ENCODE measurements around the gene MAML1. TPM values are rescaled to one million over a fixed set of nuclear protein-coding genes. Genes with fewer than 3 reads are reported as not detected.
"Not testable (repeated sequence)": the region's sequence is repeated elsewhere in the genome, so short reads cannot be mapped to it uniquely, and the experiment has no call there.

The MAML1 gene
- total RNA-seq, 1 donor from 2014 or later = 20.4 TPM

- no peak for DNase-seq (ENCODE audit: low spot score)
These were observed 35.0 kb downstream of the MAML1 start for GRCh38 chr5:179767496-179768100.

- no peak for DNase-seq (ENCODE audit: low spot score)
These were observed 35.9 kb downstream of the MAML1 start for GRCh38 chr5:179768326-179769085.

DNA sequence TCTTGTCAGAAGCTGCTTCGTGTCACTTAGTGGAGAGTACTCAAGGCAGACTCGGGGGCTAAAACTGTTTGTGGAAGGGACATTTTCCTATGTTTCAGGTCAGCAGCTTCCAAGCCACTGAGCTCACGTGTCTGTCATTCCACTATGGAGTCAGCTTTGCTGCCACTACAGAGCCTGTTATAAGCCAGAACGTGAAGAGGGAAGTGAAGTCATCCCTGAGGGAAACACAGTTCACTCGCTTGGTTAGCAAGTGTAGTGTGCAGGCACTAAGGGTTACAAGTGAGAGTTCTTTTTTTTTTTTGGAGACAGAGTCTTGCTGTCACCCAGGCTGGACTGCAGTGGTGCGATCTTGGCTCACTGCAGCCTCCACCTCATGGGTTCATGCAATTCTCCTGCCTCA is 36.6 kb downstream of the MAML1 start:
- DNase-seq (ENCODE audit: low spot score) = no peak

- DNase-seq (ENCODE audit: low spot score) = no peak
These were observed 37.2 kb downstream of the MAML1 start for GRCh38 chr5:179769796-179770195.

GRCh38 chr5:179771311-179771895 is 38.8 kb downstream of the MAML1 start:
- no peak for DNase-seq (ENCODE audit: low spot score)

DNA sequence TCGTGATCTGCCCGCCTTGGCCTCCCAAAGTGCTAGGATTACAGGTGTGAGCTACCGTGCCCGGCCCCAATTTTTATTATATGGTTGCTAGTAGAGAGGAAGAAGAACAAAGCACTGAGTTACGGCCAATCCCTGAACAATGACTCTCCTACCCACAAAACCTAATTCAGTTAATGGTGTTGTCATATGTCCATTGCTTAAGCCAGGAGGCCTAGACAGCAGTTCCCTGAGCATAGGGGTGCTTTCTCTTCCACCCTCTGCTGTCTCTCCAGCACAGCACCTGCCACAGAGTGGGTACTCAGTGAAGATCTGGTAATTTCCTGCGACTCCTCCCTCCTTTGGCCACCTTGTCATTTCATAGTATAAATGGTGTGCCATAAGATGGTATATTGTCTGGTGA is 39.7 kb downstream of the MAML1 start:
- no peak for DNase-seq (ENCODE audit: low spot score)

- DNase-seq (ENCODE audit: low spot score) = no peak
These were observed 41.0 kb downstream of the MAML1 start for GRCh38 chr5:179773686-179774040.

GRCh38 chr5:179774442-179774841 is 41.8 kb downstream of the MAML1 start:
- no peak for DNase-seq (ENCODE audit: low spot score)

GRCh38 chr5:179776411-179776938 is 43.9 kb downstream of the MAML1 start:
- no peak for DNase-seq (ENCODE audit: low spot score)

DNA sequence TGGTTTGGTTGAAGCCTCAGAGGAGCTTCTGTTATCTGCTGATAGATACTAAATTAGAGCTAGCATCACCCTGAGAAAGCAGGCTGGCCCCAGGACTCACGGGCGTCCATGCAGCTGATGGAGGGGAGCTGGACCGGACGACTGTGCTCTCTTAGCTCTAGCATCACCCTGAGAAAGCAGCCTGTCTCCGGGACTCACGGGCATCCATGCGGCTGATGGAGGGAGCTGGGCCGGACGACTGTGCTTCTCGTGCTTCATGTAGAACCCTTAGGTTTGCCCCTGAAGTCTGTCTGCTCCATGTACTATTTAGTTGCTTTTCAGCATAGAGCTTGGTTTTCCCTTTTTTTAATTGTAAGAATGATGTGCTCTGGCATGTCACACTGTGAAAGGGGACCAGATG is 44.8 kb downstream of the MAML1 start:
- DNase-seq (ENCODE audit: low spot score) = no peak

GRCh38 chr5:179777909-179778308 is 45.3 kb downstream of the MAML1 start:
- no peak for DNase-seq (ENCODE audit: low spot score)

GRCh38 chr5:179778591-179778990 is 46.0 kb downstream of the MAML1 start:
- no peak for DNase-seq (ENCODE audit: low spot score)

DNA sequence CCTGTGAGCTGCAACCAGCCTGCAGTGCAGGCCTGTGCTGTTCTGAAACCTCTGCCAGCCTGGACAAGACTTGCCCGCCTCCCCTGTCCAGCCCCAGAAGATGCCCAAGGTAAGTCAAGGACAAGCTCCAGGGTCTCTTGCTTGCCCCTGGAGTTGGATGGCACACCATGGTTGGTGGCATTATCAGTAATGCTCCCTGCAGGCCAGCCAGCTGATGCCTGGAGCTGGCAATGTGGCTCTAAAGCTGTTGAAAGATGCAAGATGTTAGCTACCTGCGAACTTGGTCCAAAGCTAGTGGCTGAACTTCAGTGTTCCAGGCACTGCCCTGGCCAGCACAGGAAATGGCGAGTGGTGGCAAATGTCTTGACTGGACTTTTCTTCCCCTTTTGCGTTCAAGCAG is 47.2 kb downstream of the MAML1 start:
- DNase-seq (ENCODE audit: low spot score) = no peak

GRCh38 chr5:179780362-179780761 is 47.7 kb downstream of the MAML1 start:
- DNase-seq (ENCODE audit: low spot score) = no peak

GRCh38 chr5:179781846-179782245 is 49.2 kb downstream of the MAML1 start:
- DNase-seq (ENCODE audit: low spot score) = no peak

GRCh38 chr5:179783128-179783527 is 50.5 kb downstream of the MAML1 start:
- DNase-seq (ENCODE audit: low spot score) = no peak

GRCh38 chr5:179786861-179787260 is 54.2 kb downstream of the MAML1 start:
- no peak for DNase-seq (ENCODE audit: low spot score)

DNA sequence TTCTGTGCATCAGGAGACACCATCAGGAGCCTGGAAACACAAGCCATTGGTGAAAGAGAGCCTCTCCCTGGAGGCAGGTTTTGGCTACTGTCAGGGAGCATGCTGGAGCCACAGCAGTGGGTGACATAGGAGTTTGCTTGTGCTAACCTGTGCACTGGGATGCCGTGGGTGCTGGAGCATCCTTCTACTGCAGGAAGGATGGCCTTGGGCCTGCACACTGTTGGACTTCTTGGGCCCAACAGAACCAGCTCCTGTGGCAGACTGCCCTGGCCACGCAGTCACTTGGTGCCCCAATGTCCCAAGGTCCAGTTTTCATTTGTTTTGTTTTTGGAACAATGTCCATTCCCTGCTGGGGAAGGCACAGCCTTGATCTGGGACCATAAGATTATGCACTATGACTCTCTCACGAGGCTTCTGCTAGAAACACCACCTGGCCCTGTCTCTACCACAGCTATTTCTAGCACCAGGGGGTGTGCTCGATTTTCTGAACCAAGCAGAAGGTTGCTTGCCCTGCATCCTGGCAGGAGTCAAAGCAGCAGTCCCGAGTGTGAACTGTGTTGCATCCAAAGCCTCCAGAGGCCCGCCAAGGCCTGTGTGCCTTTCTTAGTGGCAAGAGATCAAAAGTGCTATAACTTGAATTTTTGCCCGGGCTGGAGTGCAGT is 55.7 kb downstream of the MAML1 start:
- DNase-seq (ENCODE audit: low spot score) = no peak

DNA sequence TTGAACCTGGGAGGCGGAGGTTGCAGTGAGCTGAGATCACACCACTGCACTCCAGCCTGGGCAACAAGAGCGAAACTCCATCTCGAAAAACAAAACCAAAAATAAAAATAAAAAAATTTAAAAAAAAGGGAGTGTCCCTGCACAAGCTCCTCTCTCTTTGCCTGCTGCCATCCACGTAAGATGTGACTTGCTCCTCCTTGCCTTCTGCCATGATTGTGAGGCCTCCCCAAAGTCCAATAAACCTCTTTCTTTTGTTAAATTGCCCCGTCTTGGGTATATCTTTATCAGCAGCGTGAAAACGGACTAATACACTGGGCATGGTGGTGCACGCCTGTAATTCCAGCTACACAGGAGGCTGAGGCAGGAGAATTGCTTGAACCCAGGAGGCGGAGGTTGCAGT is 56.7 kb downstream of the MAML1 start:
- not testable (repeated sequence) for DNase-seq (ENCODE audit: low spot score)

- no peak for DNase-seq (ENCODE audit: low spot score)
These were observed 59.4 kb downstream of the MAML1 start for GRCh38 chr5:179791881-179792611.

All from mesenteric fat pad (tissue), 1 donor.